Neural progenitor cell (in vitro differentiated cells): ENCODE data around the gene IGSF9. TPM values are rescaled to one million over a fixed set of nuclear protein-coding genes. Genes with fewer than 3 reads are reported as not detected.

Source experiments
- DNase-seq: peaks from one replicate; pipeline ENCODE4 v3.0.0-alpha.2; 2016; ENCODE audit warnings: low spot score
- H2AFZ ChIP-seq: fragments of 200-600 bp; sonication (generic); replicated peaks from 2 replicates; pipeline ENCODE4 v1.6.1; 2016; ENCODE audit warnings: antibody characterized with exemption
- H3F3A ChIP-seq: fragments of 200-600 bp; sonication (generic); 2 replicates; pipeline ENCODE4 v1.6.1; 2016; ENCODE audit warnings: antibody characterized with exemption, low read depth
- H3K27ac ChIP-seq: fragments of 200-600 bp; sonication (generic); 2 replicates; pipeline ENCODE4 v1.5.1; 2016; ENCODE audit warnings: mild to moderate bottlenecking
- H3K27me3 ChIP-seq: fragments of 200-600 bp; sonication (generic); 2 replicates; pipeline ENCODE4 v1.6.1; 2016; ENCODE audit warnings: mild to moderate bottlenecking, moderate library complexity
- H3K36me3 ChIP-seq: fragments of 200-600 bp; sonication (generic); 2 replicates; pipeline ENCODE4 v1.5.1; 2016
- H3K4me1 ChIP-seq: fragments of 200-600 bp; sonication (generic); 2 replicates; pipeline ENCODE4 v1.6.1; 2016; ENCODE audit warnings: mixed run types
- H3K4me2 ChIP-seq: fragments of 200-600 bp; sonication (generic); 2 replicates; pipeline ENCODE4 v1.6.1; 2016
- H3K4me3 ChIP-seq: fragments of 200-600 bp; sonication (generic); 2 replicates; pipeline ENCODE4 v1.5.1; 2016
- H3K79me2 ChIP-seq: fragments of 200-600 bp; sonication (generic); 2 replicates; pipeline ENCODE4 v1.6.1; 2016; ENCODE audit warnings: low read depth
- H3K9ac ChIP-seq: fragments of 200-600 bp; sonication (generic); 2 replicates; pipeline ENCODE4 v1.6.1; 2016
- H3K9me3 ChIP-seq: fragments of 200-600 bp; sonication (generic); 2 replicates; pipeline ENCODE4 v1.5.1; 2016; ENCODE audit warnings: low read depth
- H4K20me1 ChIP-seq: fragments of 200-600 bp; sonication (generic); 2 replicates; pipeline ENCODE4 v1.6.1; 2016; ENCODE audit warnings: low read depth
- H3K27ac Mint-ChIP-seq: 3 replicates; pipeline ENCODE4 v1.8.0; 2021; ENCODE audit warnings: mixed read lengths
- H3K27me3 Mint-ChIP-seq: 2 replicates; pipeline ENCODE4 v1.8.0; 2022; ENCODE audit warnings: low read depth, mild to moderate bottlenecking, inconsistent platforms, moderate library complexity, mixed read lengths; ENCODE audit not compliant: insufficient read depth
- H3K36me3 Mint-ChIP-seq: 3 replicates; pipeline ENCODE4 v1.8.0; 2021; ENCODE audit warnings: mixed read lengths
- H3K4me1 Mint-ChIP-seq: 3 replicates; pipeline ENCODE4 v1.8.0; 2021; ENCODE audit warnings: mixed read lengths
- H3K4me3 Mint-ChIP-seq: 3 replicates; pipeline ENCODE4 v1.8.0; 2021; ENCODE audit warnings: mild to moderate bottlenecking, moderate library complexity, mixed read lengths
- H3K9me3 Mint-ChIP-seq: 3 replicates; pipeline ENCODE4 v1.8.0; 2020; ENCODE audit warnings: mixed read lengths
- CTCF ChIP-seq: fragments of 200-600 bp; sonication (generic); IDR thresholded peaks from 2 replicates; pipeline ENCODE4 v1.5.1; 2017; ENCODE audit warnings: antibody characterized with exemption, mild to moderate bottlenecking
- EZH2 ChIP-seq: fragments of 200-600 bp; sonication (generic); IDR thresholded peaks from 2 replicates; pipeline ENCODE4 v1.6.1; 2017; ENCODE audit warnings: antibody characterized with exemption, mild to moderate bottlenecking, moderate library complexity
- EZH2phosphoT487 ChIP-seq: fragments of 200-600 bp; sonication (generic); IDR thresholded peaks from 2 replicates; pipeline ENCODE4 v1.6.1; 2017; ENCODE audit warnings: antibody characterized with exemption
- total RNA-seq: library from RNA; depleted of rRNA; stranded (reverse); fragments of >200 nt; gene quantifications from 2 replicates; pipeline ENCODE4 v1.2.3, GENCODE V29; 2015; ENCODE audit warnings: low replicate concordance

Gene IGSF9
- total RNA-seq, 1 donor from 2014 or later, result 3.3 TPM

- Mint-ChIP-seq H3K27ac (peak overlapping the region; percentile 93), H3K4me3 (peak overlapping the region; percentile 73), H3K27me3 (peaks cover 9% of the 10 kb centered on the region), H3K36me3 (peaks cover 17% of the 10 kb centered on the region), H3K4me1 (peaks cover 79% of the 10 kb centered on the region), H3K9me3 (no peaks in the 10 kb centered on the region)
- H3K4me1 ChIP-seq, result peaks cover 70% of the 10 kb centered on the region
- peaks cover 20% of the 10 kb centered on the region for H3F3A ChIP-seq
- peaks cover 7% of the 10 kb centered on the region for H4K20me1 ChIP-seq
- H3K27me3 ChIP-seq, result no peaks in the 10 kb centered on the region
- H3K27ac ChIP-seq, result peak overlapping the region; percentile 71
- H2AFZ ChIP-seq, result no peak overlapping the region
- no peak overlapping the region for H3K9ac ChIP-seq
- DNase-seq, result peak; percentile 84
- H3K79me2 ChIP-seq, result peaks cover 21% of the 10 kb centered on the region
- no peak for TF ChIP-seq CTCF
- no peak for TF ChIP-seq EZH2phosphoT487
- no peak for TF ChIP-seq EZH2
- H3K4me3 ChIP-seq, result no peak overlapping the region
- peak overlapping the region; percentile 67 for H3K4me2 ChIP-seq
- H3K36me3 ChIP-seq, result no peaks in the 10 kb centered on the region
- H3K9me3 ChIP-seq, result no peaks in the 10 kb centered on the region
Observed at GRCh38 chr1:159941141-159941540, 4.3 kb downstream of the IGSF9 start.

DNA sequence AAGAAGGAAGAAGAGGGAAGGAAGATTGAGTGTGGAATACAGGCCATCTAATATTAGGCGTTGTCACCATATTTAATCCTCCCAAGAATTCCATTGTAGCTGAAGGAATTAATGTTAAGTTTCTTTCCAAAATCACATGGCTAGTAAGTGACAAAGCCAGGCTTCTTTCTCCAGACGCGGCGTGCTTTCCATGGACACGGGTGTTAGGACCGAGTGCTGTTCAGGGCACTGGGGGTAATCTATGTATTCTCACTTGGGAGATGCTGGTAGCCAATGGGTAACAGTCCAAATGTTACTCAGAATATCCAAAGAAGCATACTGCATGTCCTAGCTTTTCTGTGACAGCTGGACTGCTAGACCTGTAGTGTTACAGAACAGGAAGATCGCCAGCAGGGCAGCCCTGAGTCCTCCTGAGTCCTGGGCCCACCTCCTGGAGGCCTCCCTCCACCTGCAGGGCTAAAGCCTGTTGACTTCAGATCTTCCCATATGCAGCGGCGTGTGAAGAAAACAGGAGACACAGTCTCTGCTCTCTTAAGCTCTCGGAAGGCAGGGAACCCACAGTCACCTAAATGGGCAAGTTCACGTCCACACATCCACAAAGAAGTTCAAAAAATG is 5.3 kb downstream of the IGSF9 start:
- peak overlapping the region; percentile 10 for H3K4me3 Mint-ChIP-seq
- H3K9me3 Mint-ChIP-seq, result no peaks in the 10 kb centered on the region
- H3K36me3 Mint-ChIP-seq, result peaks cover 22% of the 10 kb centered on the region
- Histone ChIP-seq H3K4me3 (no peak overlapping the region), H3K27ac (no peak overlapping the region), H4K20me1 (peaks cover 15% of the 10 kb centered on the region), H3K4me2 (peak overlapping the region; percentile 67), H3K27me3 (no peaks in the 10 kb centered on the region), H3K36me3 (no peaks in the 10 kb centered on the region), H3K9ac (no peak overlapping the region), H3K79me2 (peaks cover 19% of the 10 kb centered on the region), H3K9me3 (no peaks in the 10 kb centered on the region), H3F3A (peaks cover 18% of the 10 kb centered on the region), H3K4me1 (peaks cover 68% of the 10 kb centered on the region), H2AFZ (no peak overlapping the region)
- no peak for TF ChIP-seq EZH2phosphoT487
- no peak for TF ChIP-seq EZH2
- no peak for TF ChIP-seq CTCF
- H3K27me3 Mint-ChIP-seq, result peaks cover 7% of the 10 kb centered on the region
- no peak for DNase-seq
- peak overlapping the region; percentile 5 for H3K27ac Mint-ChIP-seq
- H3K4me1 Mint-ChIP-seq, result peaks cover 75% of the 10 kb centered on the region

GRCh38 chr1:159939678-159940002 is 5.8 kb downstream of the IGSF9 start:
- Histone ChIP-seq H3K27me3 (no peaks in the 10 kb centered on the region), H3F3A (peaks cover 18% of the 10 kb centered on the region), H3K79me2 (peaks cover 14% of the 10 kb centered on the region), H3K9me3 (no peaks in the 10 kb centered on the region), H3K4me3 (no peak overlapping the region), H3K4me2 (no peak overlapping the region), H3K36me3 (no peaks in the 10 kb centered on the region), H3K4me1 (peaks cover 65% of the 10 kb centered on the region), H3K27ac (no peak overlapping the region), H4K20me1 (peaks cover 16% of the 10 kb centered on the region), H3K9ac (no peak overlapping the region), H2AFZ (no peak overlapping the region)
- no peak for DNase-seq
- Mint-ChIP-seq H3K36me3 (peaks cover 22% of the 10 kb centered on the region), H3K4me3 (no peak overlapping the region), H3K27ac (peak overlapping the region; percentile 63), H3K27me3 (peaks cover 5% of the 10 kb centered on the region), H3K9me3 (no peaks in the 10 kb centered on the region), H3K4me1 (peaks cover 71% of the 10 kb centered on the region)
- TF ChIP-seq EZH2 (no peak), CTCF (no peak), EZH2phosphoT487 (no peak)
